Right lobe of liver (tissue), 6 donors: ENCODE data around the gene LCN2. TPM values are rescaled to one million over a fixed set of nuclear protein-coding genes. Genes with fewer than 3 reads are reported as not detected.

Experiments
- ATAC-seq, 4 donors: fragments of 200-7000 bp; cut with Tn5 transposase; one replicate each; pipeline ENCODE4 v1.9.1; 2020; ENCODE audit warnings: mild to moderate bottlenecking in 4 of 4, moderate library complexity in 4 of 4
- DNase-seq, 3 donors: peaks; one replicate each; pipeline ENCODE4 v3.0.0-alpha.2; 2020
- H3K27ac ChIP-seq, 3 donors: fragments of 200-600 bp; one replicate each; pipeline ENCODE4 v1.8.0; 2022
- H3K27me3 ChIP-seq, 2 donors: fragments of 200-600 bp; one replicate each; pipeline ENCODE4 v1.8.0; 2022
- H3K36me3 ChIP-seq, 4 donors: fragments of 200-600 bp; sonication (generic) in 1 of 4; one replicate each; pipeline versions ENCODE4 v1.5.1 to v1.8.0; 2017 to 2022; ENCODE audit warnings: control low read depth in 1 of 4
- H3K4me1 ChIP-seq, 4 donors: fragments of 200-600 bp; sonication (generic) in 1 of 4; one replicate each; pipeline versions ENCODE4 v1.5.1 to v1.8.0; 2017 to 2022; ENCODE audit warnings: control low read depth in 1 of 4
- H3K4me3 ChIP-seq, 3 donors: fragments of 200-600 bp; one replicate each; pipeline ENCODE4 v1.8.0; 2022
- H3K9me3 ChIP-seq, 4 donors: fragments of 200-600 bp; sonication (generic) in 1 of 4; one replicate each; pipeline versions ENCODE4 v1.5.1 to v1.8.0; 2017 to 2022; ENCODE audit warnings: control low read depth in 1 of 4
- CTCF ChIP-seq, 4 donors: fragments of 200-600 bp in 3 of 4; fragments of 450-650 bp in 1 of 4; IDR thresholded peaks; one replicate each; pipeline versions ENCODE4 v1.5.1 to v1.8.0; 2016 to 2022; ENCODE audit warnings: antibody characterized with exemption in 4 of 4, mild to moderate bottlenecking in 2 of 4
- POLR2A ChIP-seq: fragments of 450-650 bp; IDR thresholded peaks from one replicate; pipeline ENCODE4 v1.6.1; 2017; ENCODE audit warnings: antibody characterized with exemption, mild to moderate bottlenecking
- WGBS: methylation state at CpG from one replicate; pipeline ENCODE4 v1.1.6; 2018; ENCODE audit warnings: low coverage, low lambda C conversion rate; ENCODE audit not compliant: insufficient coverage; ENCODE audit errors: missing lambda C conversion rate; 5-methylcytosine and 5-hydroxymethylcytosine counted together
- intact Hi-C, 2 donors: fragments of 100-400 bp; cut with DNase I; formaldehyde crosslinking; loops; one replicate each; pipeline versions ENCODE4 v1.11.2 to v1.14.1; 2022
- total RNA-seq, 6 experiments: library from RNA; depleted of rRNA in 2 of 6; stranded (reverse); fragments of >200 nt in 2 of 6; fragmentation: NEBNext Ultra II Directional in 3 of 6; extraction: Animal tissue kit (Norgen Biotek cat#: 25700) in 3 of 6; gene quantifications; one replicate each; pipeline versions ENCODE4 v1.1.0 to v1.2.4, GENCODE V29; 2016 to 2023
- donor health status: DM: no; HTN: yes; CAD: no.
- donor health status: DM: no; HTN: no; CAD: no.
- donor health status: DM: no; HTN: no; CAD: no.
- donor health status: DM: no; HTN: yes; CAD: no.
- donor health status: DM: no; HTN: yes; CAD: no.

The LCN2 gene
- total RNA-seq, 6 experiments from 2014 or later: 2.7 to 81.8 (median 18.1) TPM

- no peak for TF ChIP-seq POLR2A
- TF ChIP-seq CTCF (IDR thresholded peaks at IDR 0.05): no peak
These were observed 47.6 kb upstream of the LCN2 start for GRCh38 chr9:128101690-128102089.

GRCh38 chr9:128102196-128102595, 47.1 kb upstream of the LCN2 start:
- Histone ChIP-seq H3K27me3 (no peaks in the 10 kb centered on the region), H3K4me3 (peak overlapping the region in 2 of 3 donors; percentile 31 to 73), H3K27ac (peak overlapping the region; percentile 89 to 99 (median 94)), H3K9me3 (no peaks in the 10 kb centered on the region), H3K4me1 (peaks cover 0 to 71% (median 32%) of the 10 kb centered on the region in 4 donors), H3K36me3 (peaks cover 12 to 42% (median 28%) of the 10 kb centered on the region in 4 donors)
- 40% methylated on average over 1 of the region's 13 CpGs for WGBS
- intact Hi-C loops: loop anchor here in 1 of 2 donors (10.0 kb wide), 1 partner anchor 117 kb away; the partner anchor contains the start of gene EEIG1
- ATAC-seq: peak in 1 of 4 donors; percentile 1
- DNase-seq: peak in 2 of 3 donors; percentile 71 to 75
- TF ChIP-seq POLR2A: no peak
- no peak for TF ChIP-seq CTCF (IDR thresholded peaks at IDR 0.05)

More at GRCh38 chr9:128101690-128102089, 47.6 kb upstream of the LCN2 start:
- WGBS: 10% methylated on average over 2 of the region's 20 CpGs
- peak overlapping the region; percentile 89 to 99 (median 94) for H3K27ac ChIP-seq
- peak overlapping the region; percentile 31 to 73 (median 61) for H3K4me3 ChIP-seq
- peaks cover 0 to 70% (median 34%) of the 10 kb centered on the region in 4 donors for H3K4me1 ChIP-seq
- DNase-seq (peak; percentile 77 to 86 (median 82)), ATAC-seq (peak; percentile 0 to 5 (median 4))
- intact Hi-C loops: loop anchor here in 1 of 2 donors (10.0 kb wide), 1 partner anchor 117 kb away; the partner anchor contains the start of gene EEIG1
- no peaks in the 10 kb centered on the region for H3K9me3 ChIP-seq
- no peaks in the 10 kb centered on the region for H3K27me3 ChIP-seq
- H3K36me3 ChIP-seq: peaks cover 7 to 37% (median 24%) of the 10 kb centered on the region in 4 donors

DNA sequence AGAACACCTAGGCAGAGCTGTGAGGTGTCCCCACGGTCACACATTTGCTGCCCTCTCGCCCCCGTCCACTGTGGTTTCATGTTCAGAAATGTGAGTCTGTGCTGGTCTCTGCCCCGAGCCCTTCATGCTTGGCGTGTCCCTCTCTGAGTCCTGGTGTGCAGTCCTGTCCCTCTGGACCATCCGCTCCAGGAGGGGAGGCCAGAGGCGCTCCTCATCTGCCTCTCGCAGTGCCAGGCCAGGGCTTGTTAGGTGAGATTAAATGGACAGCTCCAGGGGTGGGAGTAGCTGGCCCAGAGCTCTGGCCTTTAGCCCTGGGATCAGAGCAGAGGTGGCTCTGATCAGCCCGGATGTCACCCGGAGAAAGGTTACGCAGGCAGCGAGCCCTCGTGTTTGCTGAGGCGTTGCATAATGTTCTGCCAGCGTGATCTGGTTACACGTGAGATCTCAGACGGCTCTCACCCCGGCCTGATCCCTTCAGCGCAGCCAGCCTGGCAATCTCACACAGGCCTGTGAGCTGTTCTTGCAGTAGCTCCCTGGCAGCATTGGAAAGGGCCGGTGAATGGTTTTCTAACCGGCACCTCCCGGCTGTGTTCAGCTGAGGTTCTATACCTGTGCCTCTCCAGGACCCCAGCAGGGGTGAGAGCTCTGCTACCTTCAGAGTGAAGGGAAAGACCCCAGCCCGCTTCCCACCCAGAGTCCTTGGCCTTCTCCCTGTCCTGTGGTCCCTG, 46.2 kb upstream of the LCN2 start:
- Histone ChIP-seq H3K4me1 (peaks cover 0 to 71% (median 30%) of the 10 kb centered on the region in 4 donors), H3K27ac (peak overlapping the region; percentile 93 to 99 (median 94)), H3K27me3 (no peaks in the 10 kb centered on the region), H3K36me3 (peaks cover 14 to 50% (median 34%) of the 10 kb centered on the region in 4 donors), H3K9me3 (no peaks in the 10 kb centered on the region), H3K4me3 (peak overlapping the region in 2 of 3 donors; percentile 3 to 22)
- intact Hi-C loops: loop anchor here in 1 of 2 donors (10.0 kb wide), 1 partner anchor 118 kb away; the partner anchor contains the start of gene EEIG1
- WGBS: 26% methylated on average over 3 of the region's 23 CpGs
- DNase-seq: peak; percentile 87 to 95 (median 93)
- TF ChIP-seq CTCF (IDR thresholded peaks at IDR 0.05): no peak
- peak; percentile 80 for TF ChIP-seq POLR2A
- ATAC-seq: peak; percentile 21 to 59 (median 44)

GRCh38 chr9:128103589-128103962, 45.7 kb upstream of the LCN2 start:
- peak; percentile 1 to 17 (median 4) for ATAC-seq
- peak in 3 of 4 donors; percentile 31 to 41 (median 35) for TF ChIP-seq CTCF (IDR thresholded peaks at IDR 0.05)
- no peak for TF ChIP-seq POLR2A
- WGBS: 34% methylated on average over 2 of the region's 8 CpGs
- Histone ChIP-seq H3K4me1 (peaks cover 0 to 75% (median 30%) of the 10 kb centered on the region in 4 donors), H3K27me3 (no peaks in the 10 kb centered on the region), H3K27ac (peak overlapping the region; percentile 93 to 99 (median 94)), H3K4me3 (peak overlapping the region in 2 of 3 donors; percentile 3 to 22), H3K36me3 (peaks cover 14 to 56% (median 37%) of the 10 kb centered on the region in 4 donors), H3K9me3 (no peaks in the 10 kb centered on the region)
- DNase-seq: peak in 1 of 3 donors; percentile 83
- intact Hi-C loops: loop anchor here in 1 of 2 donors (10.0 kb wide), 1 partner anchor 119 kb away; the partner anchor contains the start of gene EEIG1
